Epithelial cell of proximal tubule (primary cell): Measurements from ENCODE around the gene NR1H2. TPM values are rescaled to one million over a fixed set of nuclear protein-coding genes. Genes with fewer than 3 reads are reported as not detected.
"Not testable (repeated sequence)": the region's sequence is repeated elsewhere in the genome, so short reads cannot be mapped to it uniquely, and the experiment has no call there.

Experiments
- DNase-seq: peaks from one replicate; pipeline ENCODE4 v3.0.0-alpha.2; 2011; ENCODE audit warnings: low read depth
- H3K4me3 ChIP-seq: 2 replicates; pipeline ENCODE4 v1.5.1; 2011; ENCODE audit warnings: low read depth, mild to moderate bottlenecking, low read length
- total RNA-seq: library from RNA; depleted of rRNA; stranded (reverse); fragments of >200 nt; gene quantifications from 2 replicates; pipeline ENCODE4 v1.2.3, GENCODE V29; 2015
- TF ChIP-seq, protein P1 (sequence below): conservative IDR thresholded peaks from 2 replicates; pipeline ENCODE4 v1.5.1; 2012; ENCODE audit warnings: low read depth, mild to moderate bottlenecking, low read length

The NR1H2 gene
- total RNA-seq, 1 donor from 2014 or later = 67.5 TPM

- H3K4me3 ChIP-seq = no peak overlapping the region
- TF ChIP-seq, protein P1, sequence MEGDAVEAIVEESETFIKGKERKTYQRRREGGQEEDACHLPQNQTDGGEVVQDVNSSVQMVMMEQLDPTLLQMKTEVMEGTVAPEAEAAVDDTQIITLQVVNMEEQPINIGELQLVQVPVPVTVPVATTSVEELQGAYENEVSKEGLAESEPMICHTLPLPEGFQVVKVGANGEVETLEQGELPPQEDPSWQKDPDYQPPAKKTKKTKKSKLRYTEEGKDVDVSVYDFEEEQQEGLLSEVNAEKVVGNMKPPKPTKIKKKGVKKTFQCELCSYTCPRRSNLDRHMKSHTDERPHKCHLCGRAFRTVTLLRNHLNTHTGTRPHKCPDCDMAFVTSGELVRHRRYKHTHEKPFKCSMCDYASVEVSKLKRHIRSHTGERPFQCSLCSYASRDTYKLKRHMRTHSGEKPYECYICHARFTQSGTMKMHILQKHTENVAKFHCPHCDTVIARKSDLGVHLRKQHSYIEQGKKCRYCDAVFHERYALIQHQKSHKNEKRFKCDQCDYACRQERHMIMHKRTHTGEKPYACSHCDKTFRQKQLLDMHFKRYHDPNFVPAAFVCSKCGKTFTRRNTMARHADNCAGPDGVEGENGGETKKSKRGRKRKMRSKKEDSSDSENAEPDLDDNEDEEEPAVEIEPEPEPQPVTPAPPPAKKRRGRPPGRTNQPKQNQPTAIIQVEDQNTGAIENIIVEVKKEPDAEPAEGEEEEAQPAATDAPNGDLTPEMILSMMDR = no peak
- DNase-seq = no peak
Measured at GRCh38 chr19:50387868-50388245, 11.6 kb downstream of the NR1H2 start.

DNA sequence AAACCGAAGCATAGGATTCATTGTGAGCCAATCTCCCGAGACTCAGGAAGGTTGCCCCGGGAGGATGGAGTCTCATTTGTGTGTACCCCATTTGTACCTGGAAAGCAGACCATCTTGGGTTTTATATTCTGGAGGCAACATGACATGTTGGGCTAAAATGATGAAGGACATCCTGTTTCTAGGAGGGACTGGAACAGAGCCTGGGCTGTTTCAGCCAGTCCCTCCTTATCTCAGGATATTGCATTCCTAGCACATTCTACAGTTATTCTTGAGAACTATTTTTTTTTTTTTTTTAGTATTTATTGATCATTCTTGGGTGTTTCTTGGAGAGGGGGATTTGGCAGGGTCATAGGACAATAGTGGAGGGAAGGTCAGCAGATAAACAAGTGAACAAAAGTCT lies 14.0 kb downstream of the NR1H2 start:
- DNase-seq, H3K4me3 ChIP-seq: not testable (repeated sequence)

GRCh38 chr19:50390952-50391351 lies 14.7 kb downstream of the NR1H2 start:
- H3K4me3 ChIP-seq, DNase-seq: not testable (repeated sequence)

- DNase-seq = no peak
- no peak overlapping the region for H3K4me3 ChIP-seq
- TF ChIP-seq, protein P1 = no peak
Measured at GRCh38 chr19:50392759-50393158, 16.5 kb downstream of the NR1H2 start.

DNA sequence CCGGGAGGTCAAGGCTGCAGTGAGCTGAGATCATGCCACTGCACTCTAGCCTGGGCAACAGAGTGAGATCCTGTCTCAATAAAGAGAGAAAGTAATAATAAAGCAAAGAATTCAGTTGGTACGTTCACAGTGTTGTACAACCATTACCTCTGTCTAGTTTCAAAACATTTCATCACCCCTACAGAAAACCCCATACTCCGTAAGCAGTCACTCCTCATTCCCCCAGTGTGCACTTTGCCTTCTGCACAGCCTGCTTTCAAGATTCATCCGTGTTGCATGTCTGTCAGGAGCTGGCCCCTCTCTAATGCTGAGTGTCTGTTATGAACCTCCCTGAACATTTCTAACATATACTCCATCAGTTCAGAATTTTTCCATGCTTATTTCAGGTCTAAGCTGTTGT lies 17.3 kb downstream of the NR1H2 start:
- TF ChIP-seq, protein P1 = no peak
- H3K4me3 ChIP-seq = no peak overlapping the region

DNA sequence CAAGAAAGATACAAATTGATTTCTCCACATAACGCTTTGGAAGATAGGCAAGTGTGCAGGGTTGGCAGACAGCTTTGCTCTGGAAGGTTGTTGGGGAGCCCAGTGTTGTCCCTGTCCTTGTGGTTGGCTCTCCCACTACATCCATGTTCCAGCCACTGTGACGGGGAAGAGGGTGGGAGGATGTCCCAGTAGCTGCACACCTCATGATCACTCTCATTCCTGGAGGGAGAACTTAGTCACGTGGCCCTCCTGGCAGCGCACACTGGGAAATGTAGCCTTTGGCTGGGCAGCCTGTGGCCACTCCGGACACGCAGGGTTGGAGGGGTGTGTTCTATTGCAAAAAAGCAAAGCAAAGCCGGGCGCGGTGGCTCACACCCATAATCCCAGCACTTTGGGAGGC lies 17.8 kb downstream of the NR1H2 start:
- no peak for DNase-seq
- no peak overlapping the region for H3K4me3 ChIP-seq
- TF ChIP-seq, protein P1 = no peak

More for the DNA sequence above, 17.3 kb downstream of the NR1H2 start:
- no peak for DNase-seq

DNA sequence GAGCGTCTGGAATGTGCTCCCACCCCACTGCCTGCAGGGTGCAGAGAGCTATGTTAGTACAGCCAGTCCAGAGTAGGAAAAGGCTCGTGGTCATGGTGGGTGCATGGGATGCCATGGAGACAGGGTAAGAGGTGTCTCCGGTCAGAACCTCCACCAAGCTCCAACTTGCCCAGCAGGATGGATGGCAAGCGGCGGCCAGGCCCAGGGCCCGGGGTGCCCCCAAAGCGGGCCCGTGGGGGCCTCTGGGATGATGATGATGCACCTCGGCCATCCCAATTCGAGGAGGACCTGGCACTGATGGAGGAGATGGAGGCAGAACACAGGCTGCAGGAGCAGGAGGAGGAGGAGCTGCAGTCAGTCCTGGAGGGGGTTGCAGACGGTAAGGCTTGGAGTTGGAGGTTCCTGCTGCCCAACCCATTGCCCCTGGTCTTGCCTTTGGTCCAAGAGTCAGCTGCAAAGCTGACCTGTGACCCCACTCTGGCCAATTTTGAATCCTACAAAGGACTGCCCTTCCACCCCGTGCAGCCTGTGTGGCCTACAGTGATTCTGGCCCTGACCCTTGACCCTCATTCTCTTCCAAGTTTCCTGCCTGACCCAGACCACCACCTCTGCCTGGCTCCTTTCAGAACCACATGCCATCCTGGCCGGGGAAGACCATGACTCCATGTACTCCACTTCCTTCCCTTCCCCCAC lies 22.6 kb downstream of the NR1H2 start:
- TF ChIP-seq, protein P1 = no peak
- no peak for DNase-seq
- no peak overlapping the region for H3K4me3 ChIP-seq

DNA sequence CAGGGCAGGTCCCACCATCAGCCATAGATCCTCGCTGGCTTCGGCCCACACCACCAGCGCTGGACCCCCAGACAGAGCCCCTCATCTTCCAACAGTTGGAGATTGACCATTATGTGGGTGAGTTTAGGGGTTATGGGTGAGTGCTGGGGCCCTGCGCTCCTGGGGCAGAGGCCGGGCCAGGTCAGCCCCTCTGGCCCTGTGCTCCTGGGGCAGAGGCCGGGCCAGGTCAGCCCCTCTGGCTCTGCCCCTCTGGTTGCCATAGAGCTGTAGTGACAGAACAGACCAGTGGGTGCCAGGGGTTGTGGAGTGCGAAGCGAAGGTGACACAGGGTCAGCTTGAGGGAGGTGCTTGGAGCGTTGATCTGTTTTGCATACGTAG lies 23.1 kb downstream of the NR1H2 start:
- TF ChIP-seq, protein P1 = no peak
- no peak overlapping the region for H3K4me3 ChIP-seq
- no peak for DNase-seq
